B cell (primary cell): ENCODE measurements around the gene RPS24. TPM values are rescaled to one million over a fixed set of nuclear protein-coding genes. Genes with fewer than 3 reads are reported as not detected.

Source experiments
- ATAC-seq: fragments of 200-7000 bp; cut with Tn5 transposase; one replicate; pipeline ENCODE4 v1.10.0; 2021; ENCODE audit warnings: low read depth, mild to moderate bottlenecking, moderate number of reproducible peaks, moderate library complexity
- CTCF ChIA-PET: fragments of 350-600 bp; sonication (Branson Sonifier 250); formaldehyde crosslinking; loops from one replicate; lab custom pipeline; 2021; ENCODE audit warnings: antibody characterized with exemption, inconsistent platforms; lab: Charles Lee
- POLR2A ChIA-PET: fragments of 350-600 bp; sonication (Branson Sonifier 250); formaldehyde crosslinking; loops from one replicate; lab custom pipeline; 2021; ENCODE audit warnings: antibody characterized with exemption; lab: Charles Lee
- DNase-seq: peaks from one replicate; pipeline ENCODE4 v3.0.0; 2013
- H2AFZ ChIP-seq: 2 replicates; pipeline ENCODE4 v1.6.1; 2012; ENCODE audit warnings: mild to moderate bottlenecking, low read depth, low read length; ENCODE audit not compliant: insufficient read depth, poor library complexity, severe bottlenecking
- H3K27ac ChIP-seq, 2 donors: 1 replicate in 1 of 2; 2 replicates in 1 of 2; pipeline ENCODE4 v1.5.1; 2012 to 2013; ENCODE audit warnings: low read length in 2 of 2, mild to moderate bottlenecking in 2 of 2, moderate library complexity in 1 of 2
- H3K27me3 ChIP-seq, 4 experiments: fragments of 200-600 bp in 1 of 4; sonication (generic) in 1 of 4; replicated peaks in 1 of 4; 1 replicate in 2 of 4; 2 replicates in 2 of 4; pipeline versions ENCODE4 v1.6.1 to v1.7.0; 2013 to 2016; ENCODE audit warnings: low read length in 3 of 4, mild to moderate bottlenecking in 2 of 4, mixed read lengths in 1 of 4, moderate library complexity in 1 of 4; ENCODE audit not compliant: insufficient read depth in 4 of 4, control insufficient read depth in 3 of 4; ENCODE audit errors: control extremely low read depth in 1 of 4
- H3K36me3 ChIP-seq, 2 experiments: replicated peaks in 1 of 2; 1 replicate in 1 of 2; 2 replicates in 1 of 2; pipeline versions ENCODE4 v1.6.1 to v1.7.1; 2013; ENCODE audit warnings: low read length in 1 of 2; ENCODE audit not compliant: insufficient read depth in 2 of 2, control insufficient read depth in 1 of 2; ENCODE audit errors: control extremely low read depth in 1 of 2, extremely low read depth in 1 of 2
- H3K4me1 ChIP-seq, 2 donors: fragments of 200-600 bp in 1 of 2; sonication (generic) in 1 of 2; 1 replicate in 1 of 2; 2 replicates in 1 of 2; pipeline versions ENCODE4 v1.5.1 to v1.6.1; 2013 to 2017; ENCODE audit warnings: low read length in 2 of 2; ENCODE audit not compliant: control insufficient read depth in 2 of 2, insufficient read depth in 2 of 2
- H3K4me2 ChIP-seq: replicated peaks from 2 replicates; pipeline ENCODE3; 2012; ENCODE audit warnings: mild to moderate bottlenecking, low read depth, low read length; ENCODE audit not compliant: poor library complexity, severe bottlenecking
- H3K4me3 ChIP-seq, 5 experiments: fragments of 200-600 bp in 1 of 5; sonication (generic) in 1 of 5; 1 replicate in 3 of 5; 2 replicates in 2 of 5; pipeline versions ENCODE4 v1.5.1 to v1.7.0; 2011 to 2016; ENCODE audit warnings: low read length in 4 of 5, mild to moderate bottlenecking in 4 of 5, low read depth in 2 of 5, control low read depth in 1 of 5, moderate library complexity in 1 of 5; ENCODE audit not compliant: insufficient read depth in 1 of 5; ENCODE audit errors: control extremely low read depth in 1 of 5, extremely low read depth in 1 of 5
- H3K79me2 ChIP-seq: fragments of 200-600 bp; sonication (generic); one replicate; pipeline ENCODE4 v1.6.0; 2016; ENCODE audit warnings: low read length; ENCODE audit not compliant: control insufficient read depth, insufficient read depth
- H3K9ac ChIP-seq: fragments of 200-600 bp; sonication (generic); 2 replicates; pipeline ENCODE4 v1.6.1; 2017; ENCODE audit warnings: mild to moderate bottlenecking, low read length, moderate library complexity
- H3K9me3 ChIP-seq, 3 donors: one replicate each; pipeline versions ENCODE4 v1.6.1 to v1.7.1; 2013; ENCODE audit warnings: low read length in 2 of 3; ENCODE audit not compliant: control insufficient read depth in 2 of 3, insufficient read depth in 1 of 3; ENCODE audit errors: control extremely low read depth in 1 of 3
- H4K20me1 ChIP-seq: 2 replicates; pipeline ENCODE4 v1.6.0; 2012; ENCODE audit warnings: mild to moderate bottlenecking, low read length; ENCODE audit not compliant: insufficient read depth, control insufficient read depth, poor library complexity, severe bottlenecking
- H3K27ac Mint-ChIP-seq: one replicate; pipeline ENCODE4 v1.8.0; 2021; ENCODE audit warnings: mixed read lengths
- H3K27me3 Mint-ChIP-seq: one replicate; pipeline ENCODE4 v1.8.0; 2021; ENCODE audit warnings: mixed read lengths
- H3K4me1 Mint-ChIP-seq: one replicate; pipeline ENCODE4 v1.8.0; 2021; ENCODE audit warnings: mixed read lengths
- H3K4me3 Mint-ChIP-seq: one replicate; pipeline ENCODE4 v1.8.0; 2021; ENCODE audit warnings: mixed read lengths
- H3K9me3 Mint-ChIP-seq: one replicate; pipeline ENCODE4 v1.8.0; 2022; ENCODE audit warnings: mixed read lengths; ENCODE audit not compliant: insufficient read depth
- CTCF ChIP-seq: fragments of 200-600 bp; IDR thresholded peaks from one replicate; pipeline ENCODE4 v1.8.0; 2022; ENCODE audit warnings: antibody characterized with exemption, mild to moderate bottlenecking
- EZH2 ChIP-seq: IDR thresholded peaks from 2 replicates; pipeline ENCODE4 v1.6.1; 2012; ENCODE audit warnings: borderline replicate concordance, low read depth, mild to moderate bottlenecking, moderate library complexity, low read length; ENCODE audit not compliant: insufficient read depth, poor library complexity, severe bottlenecking
- WGBS: methylation state at CpG from one replicate; pipeline ENCODE4 v1.1.5; 2013; ENCODE audit warnings: missing lambda C conversion rate; ENCODE audit not compliant: insufficient coverage; 5-methylcytosine and 5-hydroxymethylcytosine counted together
- intact Hi-C: fragments of 100-400 bp; cut with micrococcal nuclease; formaldehyde crosslinking; loops from one replicate; pipeline ENCODE4 v1.10.0; 2022
- polyA plus RNA-seq: library from polyadenylated mRNA; depleted of rRNA; stranded (reverse); fragments of >200 nt; gene quantifications from 2 replicates; pipeline ENCODE4 v1.2.3, GENCODE V29; 2012
- total RNA-seq, 2 donors: library from RNA; stranded (reverse); fragments of 120-200 nt in 1 of 2; gene quantifications; 1 replicate in 1 of 2; 2 replicates in 1 of 2; pipeline versions ENCODE4 v1.2.3 to v1.2.4, GENCODE V29; 2013 to 2022

The RPS24 gene
- total and polyA plus RNA-seq, 2 donors (not counting 1 experiment from before 2014, with no cell fraction given) = 1,249 to 2,320 TPM

- no peaks in the 10 kb centered on the region for H3K79me2 ChIP-seq
- no peaks in the 10 kb centered on the region for H3K4me1 Mint-ChIP-seq
- DNase-seq (no peak), ATAC-seq (no peak)
- H3K9me3 ChIP-seq = no peaks in the 10 kb centered on the region
- H3K4me2 ChIP-seq = no peak overlapping the region
- H2AFZ ChIP-seq = no peak overlapping the region
- CTCF ChIA-PET = interaction anchor here (2.1 kb wide), 1 partner anchor 12 kb away, joined by 11 read pairs; no protein-coding TSS in a partner anchor
- POLR2A ChIA-PET = no interaction called here
- H4K20me1 ChIP-seq = no peaks in the 10 kb centered on the region
- no peaks in the 10 kb centered on the region for H3K36me3 ChIP-seq
- H3K27me3 Mint-ChIP-seq = no peaks in the 10 kb centered on the region
- H3K27me3 ChIP-seq = no peaks in the 10 kb centered on the region
- no peak overlapping the region for H3K9ac ChIP-seq
- H3K27ac ChIP-seq = no peak overlapping the region
- WGBS = 100% methylated on average over 2 of the region's 5 CpGs
- no peak overlapping the region for H3K27ac Mint-ChIP-seq
- H3K4me3 Mint-ChIP-seq = no peak overlapping the region
- H3K4me1 ChIP-seq = no peaks in the 10 kb centered on the region
- H3K9me3 Mint-ChIP-seq = no peaks in the 10 kb centered on the region
- no peak overlapping the region for H3K4me3 ChIP-seq
- intact Hi-C loops = no loop called here
- TF ChIP-seq EZH2 (no peak), CTCF (no peak)
These were observed 24.9 kb downstream of the RPS24 start for GRCh38 chr10:78058562-78058961.

- H3K4me1 Mint-ChIP-seq = no peaks in the 10 kb centered on the region
- no peak for ATAC-seq
- H3K27me3 Mint-ChIP-seq = no peaks in the 10 kb centered on the region
These were observed 26.4 kb downstream of the RPS24 start for GRCh38 chr10:78059906-78060702.

More at GRCh38 chr10:78059906-78060702, 26.4 kb downstream of the RPS24 start:
- no peak overlapping the region for H3K4me2 ChIP-seq
- no peak for TF ChIP-seq CTCF
- no peak for TF ChIP-seq EZH2
- intact Hi-C loops = no loop called here
- H3K9ac ChIP-seq = no peak overlapping the region
- no peaks in the 10 kb centered on the region for H4K20me1 ChIP-seq
- no peak overlapping the region for H3K27ac ChIP-seq
- no peak overlapping the region for H3K4me3 Mint-ChIP-seq
- CTCF ChIA-PET = interaction anchor here (2.1 kb wide), 1 partner anchor 13 kb away, joined by 11 read pairs; no protein-coding TSS in a partner anchor
- H3K9me3 ChIP-seq = no peaks in the 10 kb centered on the region
- DNase-seq = no peak
- POLR2A ChIA-PET = no interaction called here
- no peak overlapping the region for H2AFZ ChIP-seq
- H3K27me3 ChIP-seq = no peaks in the 10 kb centered on the region
- no peaks in the 10 kb centered on the region for H3K4me1 ChIP-seq
- H3K27ac Mint-ChIP-seq = no peak overlapping the region
- H3K4me3 ChIP-seq = no peak overlapping the region
- no peaks in the 10 kb centered on the region for H3K79me2 ChIP-seq
- no peaks in the 10 kb centered on the region for H3K9me3 Mint-ChIP-seq
- no peaks in the 10 kb centered on the region for H3K36me3 ChIP-seq
- 91% methylated on average over 10 of the region's 12 CpGs for WGBS
